ENCODE results near the gene IL20. TPM values are rescaled to one million over a fixed set of nuclear protein-coding genes. Genes with fewer than 3 reads are reported as not detected.

Gene IL20
- total and polyA plus RNA-seq, 2 experiments from 2014 or later: not detected

- H3K4me1 ChIP-seq (ENCODE audit: insufficient read depth): peaks cover 9% of the 10 kb centered on the region
- no peaks in the 10 kb centered on the region for H3K9me3 ChIP-seq (ENCODE audit: low read depth)
- H3K4me3 ChIP-seq: no peak overlapping the region
- 88 to 89% methylated on average over 3 of the region's 3 CpGs for WGBS, 2 experiments (ENCODE audit: low coverage in 1 of 2, low lambda C conversion rate in 2 of 2, missing lambda C conversion rate in 2 of 2)
- H3K9me2 ChIP-seq (ENCODE audit: insufficient read depth): no peaks in the 10 kb centered on the region
- H4K20me1 ChIP-seq (ENCODE audit: insufficient read depth): no peaks in the 10 kb centered on the region
- H3F3A ChIP-seq (ENCODE audit: insufficient read depth): no peaks in the 10 kb centered on the region
- no peak overlapping the region for H2AFZ ChIP-seq
- H3K9ac ChIP-seq: no peak overlapping the region
- H3K4me2 ChIP-seq (ENCODE audit: unreplicated experiment): no peak overlapping the region
- H3K27ac ChIP-seq: no peak overlapping the region
- DNase-seq: no peak
- H3K36me3 ChIP-seq (ENCODE audit: low read depth): no peaks in the 10 kb centered on the region
- no peaks in the 10 kb centered on the region for H3K79me2 ChIP-seq (ENCODE audit: insufficient read depth)
- H3K27me3 ChIP-seq (replicated peaks; ENCODE audit: insufficient read depth): no peaks in the 10 kb centered on the region
- TF ChIP-seq EZH2phosphoT487 (IDR thresholded peaks at IDR 0.05; ENCODE audit: insufficient read depth, low read depth): no peak
- TF ChIP-seq EZH2 (IDR thresholded peaks at IDR 0.05; ENCODE audit: insufficient read depth, poor library complexity, severe bottlenecking): no peak
- in situ Hi-C loops (cut with MboI): no loop called here
Measured at GRCh38 chr1:206885341-206886060, 20.1 kb downstream of the IL20 start.

GRCh38 chr1:206886831-206887230 is 21.4 kb downstream of the IL20 start:
- no peak overlapping the region for H3K9ac ChIP-seq
- no peak overlapping the region for H2AFZ ChIP-seq
- no peak overlapping the region for H3K4me3 ChIP-seq
- H3K27ac ChIP-seq: no peak overlapping the region
- no peaks in the 10 kb centered on the region for H3K79me2 ChIP-seq (ENCODE audit: insufficient read depth)
- in situ Hi-C loops (cut with MboI): no loop called here
- TF ChIP-seq EZH2 (IDR thresholded peaks at IDR 0.05; ENCODE audit: insufficient read depth, poor library complexity, severe bottlenecking): no peak
- no peak for TF ChIP-seq EZH2phosphoT487 (IDR thresholded peaks at IDR 0.05; ENCODE audit: insufficient read depth, low read depth)
- H3K9me2 ChIP-seq (ENCODE audit: insufficient read depth): no peaks in the 10 kb centered on the region
- WGBS, 2 experiments (ENCODE audit: low coverage in 1 of 2, low lambda C conversion rate in 2 of 2, missing lambda C conversion rate in 2 of 2): 90 to 100% methylated on average over 1 of the region's 1 CpG
- peaks cover 21% of the 10 kb centered on the region for H3K4me1 ChIP-seq (ENCODE audit: insufficient read depth)
- no peaks in the 10 kb centered on the region for H3K36me3 ChIP-seq (ENCODE audit: low read depth)
- no peaks in the 10 kb centered on the region for H3K9me3 ChIP-seq (ENCODE audit: low read depth)
- H3K27me3 ChIP-seq (replicated peaks; ENCODE audit: insufficient read depth): no peaks in the 10 kb centered on the region
- H4K20me1 ChIP-seq (ENCODE audit: insufficient read depth): no peaks in the 10 kb centered on the region
- H3K4me2 ChIP-seq (ENCODE audit: unreplicated experiment): peak overlapping the region; percentile 21
- H3F3A ChIP-seq (ENCODE audit: insufficient read depth): peaks cover 8% of the 10 kb centered on the region
- no peak for DNase-seq

GRCh38 chr1:206887701-206888100 is 22.3 kb downstream of the IL20 start:
- no peak overlapping the region for H2AFZ ChIP-seq
- no peaks in the 10 kb centered on the region for H3K27me3 ChIP-seq (replicated peaks; ENCODE audit: insufficient read depth)
- no peak for DNase-seq
- no peaks in the 10 kb centered on the region for H3K36me3 ChIP-seq (ENCODE audit: low read depth)
- no peak for TF ChIP-seq EZH2 (IDR thresholded peaks at IDR 0.05; ENCODE audit: insufficient read depth, poor library complexity, severe bottlenecking)
- no peak for TF ChIP-seq EZH2phosphoT487 (IDR thresholded peaks at IDR 0.05; ENCODE audit: insufficient read depth, low read depth)
- H4K20me1 ChIP-seq (ENCODE audit: insufficient read depth): no peaks in the 10 kb centered on the region
- H3K79me2 ChIP-seq (ENCODE audit: insufficient read depth): no peaks in the 10 kb centered on the region
- H3F3A ChIP-seq (ENCODE audit: insufficient read depth): peaks cover 10% of the 10 kb centered on the region
- H3K4me2 ChIP-seq (ENCODE audit: unreplicated experiment): no peak overlapping the region
- no peak overlapping the region for H3K27ac ChIP-seq
- in situ Hi-C loops (cut with MboI): no loop called here
- 93 to 96% methylated on average over 4 of the region's 4 CpGs for WGBS, 2 experiments (ENCODE audit: low coverage in 1 of 2, low lambda C conversion rate in 2 of 2, missing lambda C conversion rate in 2 of 2)
- H3K4me3 ChIP-seq: no peak overlapping the region
- H3K9ac ChIP-seq: no peak overlapping the region
- no peaks in the 10 kb centered on the region for H3K9me3 ChIP-seq (ENCODE audit: low read depth)
- H3K4me1 ChIP-seq (ENCODE audit: insufficient read depth): peaks cover 30% of the 10 kb centered on the region
- no peaks in the 10 kb centered on the region for H3K9me2 ChIP-seq (ENCODE audit: insufficient read depth)

- in situ Hi-C loops (cut with MboI): no loop called here
- peaks cover 36% of the 10 kb centered on the region for H3K4me1 ChIP-seq (ENCODE audit: insufficient read depth)
- H3K27ac ChIP-seq: peak overlapping the region; percentile 78
- no peaks in the 10 kb centered on the region for H3K36me3 ChIP-seq (ENCODE audit: low read depth)
- no peak for TF ChIP-seq EZH2phosphoT487 (IDR thresholded peaks at IDR 0.05; ENCODE audit: insufficient read depth, low read depth)
- no peak for TF ChIP-seq EZH2 (IDR thresholded peaks at IDR 0.05; ENCODE audit: insufficient read depth, poor library complexity, severe bottlenecking)
- DNase-seq: peak; percentile 71
- H3F3A ChIP-seq (ENCODE audit: insufficient read depth): peaks cover 19% of the 10 kb centered on the region
- WGBS, 2 experiments (ENCODE audit: low coverage in 1 of 2, low lambda C conversion rate in 2 of 2, missing lambda C conversion rate in 2 of 2): 65 to 67% methylated on average over 15 of the region's 15 CpGs
- H2AFZ ChIP-seq: no peak overlapping the region
- peak overlapping the region; percentile 41 for H3K4me2 ChIP-seq (ENCODE audit: unreplicated experiment)
- peak overlapping the region; percentile 57 for H3K9ac ChIP-seq
- H3K9me2 ChIP-seq (ENCODE audit: insufficient read depth): no peaks in the 10 kb centered on the region
- H3K27me3 ChIP-seq (replicated peaks; ENCODE audit: insufficient read depth): no peaks in the 10 kb centered on the region
- no peaks in the 10 kb centered on the region for H4K20me1 ChIP-seq (ENCODE audit: insufficient read depth)
- H3K4me3 ChIP-seq: no peak overlapping the region
- no peaks in the 10 kb centered on the region for H3K9me3 ChIP-seq (ENCODE audit: low read depth)
- H3K79me2 ChIP-seq (ENCODE audit: insufficient read depth): no peaks in the 10 kb centered on the region
Measured at GRCh38 chr1:206890125-206891060, 25.0 kb downstream of the IL20 start.
